ENCODE results near the gene MBOAT7. TPM values are rescaled to one million over a fixed set of nuclear protein-coding genes. Genes with fewer than 3 reads are reported as not detected.

MBOAT7 gene
- total RNA-seq, 2 experiments from 2014 or later: 53.8 to 55.4 TPM

DNA sequence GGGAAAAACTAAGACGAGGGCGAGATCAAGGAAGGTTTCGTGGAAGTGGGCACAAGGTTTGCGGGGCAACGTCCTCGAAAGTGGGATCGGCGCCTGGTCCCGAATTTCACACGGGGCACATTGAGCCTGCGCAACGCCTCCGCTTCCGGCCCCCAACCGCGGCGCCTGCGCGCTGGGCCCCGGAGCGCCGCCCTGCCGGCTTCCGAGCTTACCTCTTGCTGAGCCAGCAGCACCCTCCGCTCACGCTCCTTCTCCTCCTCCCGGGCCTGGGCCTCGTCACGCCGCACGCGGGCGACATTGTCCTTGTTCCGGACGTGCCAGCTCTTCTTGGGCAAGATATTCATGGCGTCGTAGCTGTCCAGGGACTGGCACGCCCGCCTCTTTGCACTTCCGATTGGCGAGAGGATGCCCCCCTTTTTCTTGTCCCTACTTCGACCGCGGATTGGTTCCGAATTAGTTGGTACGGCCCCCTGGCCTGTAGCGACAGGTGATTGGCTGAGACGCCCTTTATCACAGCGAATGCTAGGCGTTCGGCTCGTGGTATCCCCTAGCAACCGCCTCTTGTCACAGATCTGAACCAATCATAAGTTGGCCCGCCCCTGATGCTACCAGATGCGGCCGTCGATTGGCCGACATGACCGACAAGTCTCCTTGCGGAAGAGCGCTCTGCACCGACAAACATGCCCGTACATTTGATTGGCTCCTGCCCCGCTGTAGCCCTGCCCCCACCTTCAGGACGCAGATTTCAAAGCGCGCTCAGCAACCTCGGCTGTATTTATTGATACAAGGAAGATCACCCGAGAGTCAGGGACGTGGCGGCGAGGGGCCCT, 29.8 kb downstream of the MBOAT7 start, which contains the start of gene LENG1:
Gene LENG1, minus strand, starts transcription at position 370 of the 830 bp plus-strand sequence. Its CDS starts 26 bp downstream, at position 344.
- POLR2A ChIA-PET: interaction anchor here (0.7 to 3.1 kb wide), 20 partner anchors 8 to 291 kb away, joined by 3 to 33 read pairs (median 4); partner anchors contain the start of genes LENG8, MBOAT7, PRPF31 and RPS9
- Mint-ChIP-seq H3K36me3 (ENCODE audit: low read depth) (peaks cover 11% of the 10 kb centered on the region), H3K9me3 (no peaks in the 10 kb centered on the region), H3K27ac (peak within 1 kb of the TSS; percentile 97), H3K4me1 (ENCODE audit: low read depth) (peaks cover 48% of the 10 kb centered on the region), H3K4me3 (peak within 1 kb of the TSS; percentile 86), H3K27me3 (peaks cover 6% of the 10 kb centered on the region)
- DNase-seq (peak; percentile 100), ATAC-seq (peak; percentile 89)
- CTCF ChIA-PET: interaction anchor here (0.9 to 3.0 kb wide), 9 partner anchors 8 to 75 kb away, joined by 3 to 13 read pairs (median 3); partner anchors contain the start of genes CNOT3, MBOAT7 and NDUFA3
- no peak for TF ChIP-seq CTCF (IDR thresholded peaks at IDR 0.05)
- intact Hi-C loops (cut with micrococcal nuclease): no loop called here

- Mint-ChIP-seq H3K36me3 (ENCODE audit: low read depth) (peaks cover 18% of the 10 kb centered on the region), H3K4me1 (ENCODE audit: low read depth) (peaks cover 49% of the 10 kb centered on the region)
- intact Hi-C loops (cut with micrococcal nuclease): no loop called here
Observed at GRCh38 chr19:54158812-54159351, 30.5 kb downstream of the MBOAT7 start.

GRCh38 chr19:54156953-54157352, 32.4 kb downstream of the MBOAT7 start:
- intact Hi-C loops (cut with micrococcal nuclease): no loop called here
- Mint-ChIP-seq H3K27me3 (no peaks in the 10 kb centered on the region), H3K9me3 (no peaks in the 10 kb centered on the region), H3K36me3 (ENCODE audit: low read depth) (peaks cover 28% of the 10 kb centered on the region), H3K4me1 (ENCODE audit: low read depth) (peaks cover 43% of the 10 kb centered on the region), H3K27ac (no peak overlapping the region), H3K4me3 (no peak overlapping the region)
- DNase-seq (no peak), ATAC-seq (no peak)
- POLR2A ChIA-PET: interaction anchor here (1.3 to 2.5 kb wide), 4 partner anchors 20 to 54 kb away, joined by 3 to 13 read pairs (median 4); partner anchors contain the start of genes CNOT3 and RPS9
- CTCF ChIA-PET: interaction anchor here (3.0 kb wide), 1 partner anchor 11 kb away, joined by 13 read pairs; no protein-coding TSS in a partner anchor
- TF ChIP-seq CTCF (IDR thresholded peaks at IDR 0.05): no peak

More at GRCh38 chr19:54158812-54159351, 30.5 kb downstream of the MBOAT7 start:
- H3K4me3 Mint-ChIP-seq: peak overlapping the region; percentile 86
- peak; percentile 78 for DNase-seq
- H3K27ac Mint-ChIP-seq: peak overlapping the region; percentile 97
- no peak for ATAC-seq
- ChIA-PET CTCF (interaction anchor here (0.9 to 3.0 kb wide), 8 partner anchors 9 to 76 kb away, joined by 3 to 13 read pairs (median 4); partner anchors contain the start of genes CNOT3, MBOAT7 and NDUFA3), POLR2A (interaction anchor here (0.7 to 3.1 kb wide), 19 partner anchors 7 to 290 kb away, joined by 3 to 33 read pairs (median 5); partner anchors contain the start of genes LENG8, MBOAT7, PRPF31 and RPS9)
- no peak for TF ChIP-seq CTCF (IDR thresholded peaks at IDR 0.05)
- H3K27me3 Mint-ChIP-seq: peaks cover 2% of the 10 kb centered on the region
- H3K9me3 Mint-ChIP-seq: no peaks in the 10 kb centered on the region

DNA sequence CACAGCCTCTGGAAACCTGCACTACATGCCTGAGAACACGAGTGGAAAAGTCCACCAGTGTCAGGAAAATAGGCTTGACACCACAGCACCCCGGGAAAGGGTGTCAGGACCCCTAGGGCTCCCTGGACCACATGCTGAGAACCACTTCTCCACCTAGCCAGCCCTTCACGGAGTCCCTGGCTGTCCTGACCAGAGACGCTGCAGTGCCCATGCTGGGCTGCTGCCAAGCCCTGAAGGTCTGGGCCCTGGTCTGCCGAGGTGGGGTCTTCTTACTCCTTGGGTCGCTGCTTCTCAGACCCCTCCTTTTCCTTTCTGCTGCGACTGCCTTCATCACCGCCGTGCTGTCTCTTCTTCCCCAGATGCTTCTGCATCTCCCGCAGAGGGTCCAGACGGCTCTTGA, 32.9 kb downstream of the MBOAT7 start:
- CTCF ChIA-PET: no interaction called here
- H3K4me1 Mint-ChIP-seq (ENCODE audit: low read depth): peaks cover 40% of the 10 kb centered on the region

More for the DNA sequence above, 32.9 kb downstream of the MBOAT7 start:
- intact Hi-C loops (cut with micrococcal nuclease): no loop called here
- Mint-ChIP-seq H3K9me3 (no peaks in the 10 kb centered on the region), H3K4me3 (no peak overlapping the region), H3K27ac (no peak overlapping the region), H3K36me3 (ENCODE audit: low read depth) (peaks cover 31% of the 10 kb centered on the region), H3K27me3 (no peaks in the 10 kb centered on the region)
- TF ChIP-seq CTCF (IDR thresholded peaks at IDR 0.05): no peak
- POLR2A ChIA-PET: interaction anchor here (1.3 to 2.5 kb wide), 3 partner anchors 19 to 48 kb away, joined by 3 to 13 read pairs (median 4); partner anchors contain the start of genes CNOT3 and RPS9
- no peak for ATAC-seq
- DNase-seq: no peak

Measured in activated CD8-positive, alpha-beta T cell treated with anti-CD3 and anti-CD28 coated beads for 36 hours (primary cell).